GM12878 (cell line): Measurements from ENCODE around the gene CRACDL. TPM values are rescaled to one million over a fixed set of nuclear protein-coding genes. Genes with fewer than 3 reads are reported as not detected.

ENCODE experiments used
- ATAC-seq: fragments of 200-7000 bp; cut with Tn5 transposase; 3 replicates; pipeline ENCODE4 v1.9.1; 2020; ENCODE audit warnings: mild to moderate bottlenecking, moderate library complexity
- BruUV-seq: library from RNA; stranded (reverse); fragments of 400-500 nt; replicated peaks from 2 replicates; lab custom pipeline; 2021; lab: Mats Ljungman, UMichigan
- CTCF ChIA-PET: fragments of 300-600 bp; sonication (Branson Sonifier 250); formaldehyde crosslinking; extraction: SDS; loops from one replicate; lab custom pipeline; 2021; ENCODE audit warnings: inconsistent platforms; lab: Yijun Ruan, JAX
- POLR2A ChIA-PET: fragments of 350-600 bp; formaldehyde crosslinking; extraction: SDS; loops from one replicate; lab custom pipeline; 2021; ENCODE audit warnings: inconsistent platforms; lab: Charles Lee
- RAD21 ChIA-PET: fragments of 300-600 bp; sonication (Branson Sonifier 250); formaldehyde crosslinking; loops from one replicate; lab custom pipeline; 2023; ENCODE audit warnings: antibody characterized with exemption; ENCODE audit not compliant: unreplicated experiment; lab: Charles Lee
- SMC1A ChIA-PET: fragments of 300-600 bp; sonication (Branson Sonifier 250); formaldehyde crosslinking; loops from one replicate; lab custom pipeline; 2023; ENCODE audit not compliant: unreplicated experiment, uncharacterized antibody; lab: Charles Lee
- DNase-seq: peaks from one replicate; pipeline ENCODE4 v3.0.0-alpha.2; 2011; ENCODE audit warnings: low read depth, low spot score
- FAIRE-seq: peaks from 3 replicates; lab custom pipeline; 2011; peaks lifted over from hg19 to GRCh38; lab: Jason Lieb, UNC
- H2AFZ ChIP-seq: 2 replicates; pipeline ENCODE4 v1.6.0; 2011; ENCODE audit warnings: low read depth, low read length, control low read depth; ENCODE audit not compliant: control insufficient read depth
- H3K27ac ChIP-seq: 2 replicates; pipeline ENCODE4 v1.5.1; 2011; ENCODE audit warnings: control low read depth; ENCODE audit not compliant: control insufficient read depth, insufficient read depth
- H3K27me3 ChIP-seq, 2 experiments: replicated peaks in 1 of 2; 2 replicates each; pipeline versions ENCODE4 v1.6.0 to v1.6.1; 2011; ENCODE audit warnings: low read length in 1 of 2; ENCODE audit not compliant: control insufficient read depth in 2 of 2, insufficient read depth in 2 of 2
- H3K36me3 ChIP-seq, 2 experiments: 2 replicates each; pipeline ENCODE4 v1.5.1; 2011; ENCODE audit warnings: low read length in 1 of 2; ENCODE audit not compliant: control insufficient read depth in 2 of 2, insufficient read depth in 2 of 2
- H3K4me1 ChIP-seq: 2 replicates; pipeline ENCODE4 v1.6.1; 2011; ENCODE audit warnings: mild to moderate bottlenecking, low read length, moderate library complexity, mixed read lengths; ENCODE audit not compliant: control insufficient read depth, insufficient read depth
- H3K4me2 ChIP-seq: 2 replicates; pipeline ENCODE4 v1.6.0; 2011; ENCODE audit warnings: control low read depth; ENCODE audit not compliant: control insufficient read depth, insufficient read depth
- H3K4me3 ChIP-seq: fragments of 200-600 bp; sonication (generic); 2 replicates; pipeline ENCODE4 v1.5.1; 2016
- H3K79me2 ChIP-seq: 2 replicates; pipeline ENCODE4 v1.6.0; 2011; ENCODE audit warnings: low read length; ENCODE audit not compliant: control insufficient read depth, insufficient read depth
- H3K9ac ChIP-seq: 2 replicates; pipeline ENCODE4 v1.8.0; 2011; ENCODE audit warnings: low read length, control low read depth, mixed read lengths; ENCODE audit not compliant: control insufficient read depth, insufficient read depth
- H3K9me3 ChIP-seq: replicated peaks from 3 replicates; pipeline ENCODE4 v1.5.1; 2011; ENCODE audit warnings: mild to moderate bottlenecking, low read length; ENCODE audit not compliant: control insufficient read depth, insufficient read depth
- H4K20me1 ChIP-seq: 2 replicates; pipeline ENCODE4 v1.6.0; 2011; ENCODE audit not compliant: control insufficient read depth, insufficient read depth
- CBX5 ChIP-seq: sonication (generic); IDR thresholded peaks from 2 replicates; pipeline ENCODE4 v1.6.1; 2016; ENCODE audit warnings: low read depth, moderate library complexity, mild to moderate bottlenecking, inconsistent platforms
- EED ChIP-seq: sonication (generic); IDR thresholded peaks from 2 replicates; pipeline ENCODE4 v1.6.1; 2016; ENCODE audit warnings: antibody characterized with exemption, low read depth
- EGR1 ChIP-seq, 2 experiments: IDR thresholded peaks; 1 replicate in 1 of 2; 2 replicates in 1 of 2; pipeline ENCODE4 v1.6.1; 2011 to 2012; ENCODE audit warnings: low read depth in 2 of 2, low read length in 2 of 2, borderline replicate concordance in 1 of 2, mild to moderate bottlenecking in 1 of 2, moderate library complexity in 1 of 2
- GATAD2B ChIP-seq: fragments of 450-650 bp; conservative IDR thresholded peaks from 2 replicates; pipeline ENCODE4 v1.6.1; 2017; ENCODE audit warnings: low read depth, mild to moderate bottlenecking, moderate library complexity
- HDGF ChIP-seq: fragments of 450-650 bp; IDR thresholded peaks from 2 replicates; pipeline ENCODE4 v1.6.1; 2016; ENCODE audit warnings: antibody characterized with exemption
- HSF1 ChIP-seq: fragments of 150-350 bp; IDR thresholded peaks from 2 replicates; pipeline ENCODE4 v1.6.1; 2014; ENCODE audit warnings: mild to moderate bottlenecking, low read depth, low read length
- MEF2A ChIP-seq: IDR thresholded peaks from 2 replicates; pipeline ENCODE4 v1.6.1; 2011; ENCODE audit warnings: low read depth, mild to moderate bottlenecking, low read length, moderate library complexity; ENCODE audit not compliant: insufficient read depth
- MYC ChIP-seq: IDR thresholded peaks from 2 replicates; pipeline ENCODE4 v1.6.1; 2011; ENCODE audit warnings: mild to moderate bottlenecking, low read length, moderate library complexity, inconsistent platforms; ENCODE audit not compliant: insufficient read depth, insufficient replicate concordance, insufficient read length, severe bottlenecking
- NR2C1 ChIP-seq: fragments of 450-650 bp; IDR thresholded peaks from 2 replicates; pipeline ENCODE4 v1.6.1; 2017; ENCODE audit warnings: antibody characterized with exemption, mild to moderate bottlenecking, moderate library complexity
- POLR2AphosphoS5 ChIP-seq: IDR thresholded peaks from 2 replicates; pipeline ENCODE4 v1.6.1; 2011; ENCODE audit warnings: mild to moderate bottlenecking, low read length, inconsistent platforms
- RBBP5 ChIP-seq: fragments of 200-600 bp; sonication (generic); conservative IDR thresholded peaks from 2 replicates; pipeline ENCODE4 v1.6.1; 2016
- SIN3A ChIP-seq: IDR thresholded peaks from 2 replicates; pipeline ENCODE4 v1.6.1; 2012; ENCODE audit warnings: low read depth, low read length, improper control_type of control experiment
- SIX5 ChIP-seq: IDR thresholded peaks from 2 replicates; pipeline ENCODE4 v1.6.1; 2011; ENCODE audit warnings: mild to moderate bottlenecking, low read depth, low read length, moderate library complexity; ENCODE audit not compliant: severe bottlenecking
- SP1 ChIP-seq: IDR thresholded peaks from one replicate; pipeline ENCODE4 v1.6.1; 2011; ENCODE audit warnings: low read depth, low read length
- STAT1 ChIP-seq: fragments of 450-650 bp; conservative IDR thresholded peaks from 2 replicates; pipeline ENCODE4 v1.6.1; 2014; ENCODE audit warnings: antibody characterized with exemption, mild to moderate bottlenecking
- USF2 ChIP-seq: IDR thresholded peaks from 2 replicates; pipeline ENCODE4 v1.6.1; 2011; ENCODE audit warnings: low read depth, low read length, improper control_type of control experiment, borderline replicate concordance
- ZBTB4 ChIP-seq: fragments of 450-650 bp; formaldehyde crosslinking; IDR thresholded peaks from 2 replicates; pipeline ENCODE4 v1.4.0; 2022; ENCODE audit warnings: mild to moderate bottlenecking, moderate library complexity
- ZSCAN29 ChIP-seq: fragments of 450-650 bp; IDR thresholded peaks from 2 replicates; pipeline ENCODE4 v1.6.1; 2017; ENCODE audit warnings: mild to moderate bottlenecking, moderate library complexity
- ZZZ3 ChIP-seq: IDR thresholded peaks from 2 replicates; pipeline ENCODE4 v1.6.1; 2011; ENCODE audit warnings: low read depth; ENCODE audit not compliant: control insufficient read depth, insufficient read length
- whole genome bisulfite sequencing: methylation state at CpG from one replicate; pipeline ENCODE4 v1.1.6; 2016; ENCODE audit warnings: low lambda C conversion rate; ENCODE audit not compliant: insufficient replicate concordance, insufficient coverage; ENCODE audit errors: missing lambda C conversion rate; 5-methylcytosine and 5-hydroxymethylcytosine counted together
- in situ Hi-C: fragments of 300-500 bp; cut with MboI; formaldehyde crosslinking; loops from 9 replicates; pipeline ENCODE4 v1.14.3; 2018; ENCODE audit warnings: mixed read lengths
- intact Hi-C: fragments of 100-400 bp; cut with micrococcal nuclease; formaldehyde crosslinking; loops from one replicate; pipeline ENCODE4 v1.14.2; 2022; ENCODE audit not compliant: unreplicated experiment
- polyA plus RNA-seq, 11 experiments: library from polyadenylated mRNA; depleted of rRNA in 4 of 11; unstranded in 6 of 11; stranded (reverse) in 5 of 11; fragments of >200 nt; fragmentation: Nextera tagmentation in 4 of 11; fragmentation: Illumina TruSeq in 1 of 11; extraction: Ambion mirVana in 4 of 11; extraction: Trizol in 1 of 11; gene quantifications; 1 replicate in 1 of 11; 2 replicates in 10 of 11; pipeline versions ENCODE4 v1.2.1 to v1.2.3, GENCODE V29; 2011 to 2016; ENCODE audit warnings: inconsistent platforms in 2 of 11, missing spikeins in 2 of 11, low read depth in 1 of 11
- total RNA-seq, 4 experiments: library from RNA; depleted of rRNA in 3 of 4; stranded (reverse); fragments of >200 nt in 3 of 4; fragmentation: Illumina TruSeq in 1 of 4; extraction: Trizol in 1 of 4; gene quantifications; 2 replicates each; pipeline versions ENCODE4 v1.2.1 to v1.2.3, GENCODE V29; 2013 to 2021

CRACDL gene
- total and polyA plus RNA-seq, 10 of the 15 experiments (the other 5 are each of a cell fraction or from before 2014, with no cell fraction given) = 0.03 to 0.72 (median 0.14) TPM

- Histone ChIP-seq H3K36me3 (no peaks in the 10 kb centered on the region), H3K27me3 (no peaks in the 10 kb centered on the region; a peak in 2 of 4 replicates), H3K4me3 (no peak overlapping the region), H2AFZ (no peak overlapping the region), H3K79me2 (no peaks in the 10 kb centered on the region), H3K4me1 (no peaks in the 10 kb centered on the region), H3K9me3 (no peaks in the 10 kb centered on the region), H4K20me1 (no peaks in the 10 kb centered on the region), H3K27ac (no peak overlapping the region), H3K9ac (no peak overlapping the region), H3K4me2 (no peak overlapping the region)
- ChIA-PET POLR2A (no interaction called here), RAD21 (interaction anchor here (1.1 kb wide), 1 partner anchor 9 kb away, joined by 3 read pairs; no protein-coding TSS in a partner anchor), SMC1A (interaction anchor here (1.3 to 1.8 kb wide), 3 partner anchors 8 to 218 kb away, joined by 3 to 6 read pairs (median 4); no protein-coding TSS in a partner anchor), CTCF (interaction anchor here (1.2 to 1.8 kb wide), 3 partner anchors 9 to 199 kb away, joined by 3 to 5 read pairs (median 3); no protein-coding TSS in a partner anchor)
- BruUV-seq = no TSS peak
- TF ChIP-seq ZZZ3 (no peak), STAT1 (no peak), ZSCAN29 (no peak), EED (no peak), SIN3A (no peak), SIX5 (no peak), HDGF (no peak), USF2 (no peak), MYC (no peak), GATAD2B (no peak), HSF1 (no peak), NR2C1 (no peak), RBBP5 (no peak), MEF2A (no peak), ZBTB4 (CRISPR knock-in tag) (no peak), CBX5 (no peak), SP1 (no peak), POLR2AphosphoS5 (no peak), EGR1 (IDR thresholded peaks at IDR 0.05; ENCODE audit: borderline replicate concordance in 1 of 2, low read depth in 2 of 2, low read length in 2 of 2) (no peak)
- 53% methylated on average over 5 of the region's 5 CpGs for WGBS
- no peak for DNase-seq
- in situ Hi-C loops = no loop called here
- intact Hi-C loops = no loop called here
- no peak for FAIRE-seq
- no peak for ATAC-seq
Observed at GRCh38 chr2:98847853-98848252, 88.2 kb downstream of the CRACDL start.
